Left ventricle myocardium superior (tissue), 1 donor: ENCODE data around the gene ZBTB20. TPM values are rescaled to one million over a fixed set of nuclear protein-coding genes. Genes with fewer than 3 reads are reported as not detected.

ENCODE experiments used
- ATAC-seq: fragments of 200-7000 bp; cut with Tn5 transposase; one replicate; pipeline ENCODE4 v1.9.1; 2020; ENCODE audit warnings: mild to moderate bottlenecking, moderate library complexity
- DNase-seq: peaks from one replicate; pipeline ENCODE4 v3.0.0-alpha.2; 2020
- intact Hi-C: fragments of 100-400 bp; cut with micrococcal nuclease; formaldehyde crosslinking; loops from one replicate; pipeline ENCODE4 v1.11.0; 2022
- total RNA-seq: library from RNA; stranded (reverse); fragmentation: NEBNext Ultra II Directional; extraction: Animal tissue kit (Norgen Biotek cat#: 25700); gene quantifications from one replicate; pipeline ENCODE4 v1.2.1, GENCODE V29; 2021
- donor health status: DM: no; HTN: yes; CAD: no; lungs with severe emphysema.

Gene ZBTB20
- total RNA-seq, 1 donor from 2014 or later = 57.5 TPM

DNA sequence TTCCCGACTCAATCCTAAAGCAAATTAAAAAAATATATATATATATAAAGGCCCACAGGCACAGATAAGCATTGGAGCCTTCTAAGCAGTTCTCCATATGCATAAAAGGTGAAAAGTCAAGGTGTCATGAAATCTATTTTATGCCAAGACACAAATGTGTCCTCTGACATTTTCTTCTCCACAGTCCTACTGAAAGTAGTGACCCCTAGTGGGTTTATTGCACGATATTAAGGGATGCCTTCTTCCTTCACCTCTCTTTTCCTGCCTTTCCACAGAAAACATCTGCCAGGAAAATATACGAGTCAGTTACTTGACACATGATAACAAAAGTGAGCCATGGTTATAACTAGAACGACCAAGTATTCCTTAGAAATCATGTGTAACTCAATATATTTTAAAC lies 550.1 kb downstream of the ZBTB20 start:
- intact Hi-C loops = no loop called here
- peak; percentile 27 for ATAC-seq

DNA sequence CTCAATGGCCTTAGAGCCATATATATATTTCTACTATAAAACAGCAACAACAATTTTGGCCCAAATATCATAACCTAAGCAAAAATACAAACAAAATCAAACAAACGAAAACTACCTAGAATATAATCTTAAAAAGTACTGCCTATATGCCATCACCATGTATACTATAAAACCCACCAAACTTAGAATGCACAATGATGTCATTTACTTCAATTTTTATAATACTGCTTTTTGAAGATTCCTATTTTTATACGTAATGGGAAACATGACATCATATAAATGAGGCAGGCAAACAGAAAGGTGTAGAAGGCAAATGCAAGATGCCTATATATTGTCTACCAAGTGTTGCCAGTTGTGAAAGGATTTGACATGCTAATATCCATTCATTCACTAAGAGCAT lies 550.9 kb downstream of the ZBTB20 start:
- intact Hi-C loops = no loop called here
- ATAC-seq = no peak
- DNase-seq = no peak

More for the DNA sequence above, 550.1 kb downstream of the ZBTB20 start:
- DNase-seq = no peak

DNA sequence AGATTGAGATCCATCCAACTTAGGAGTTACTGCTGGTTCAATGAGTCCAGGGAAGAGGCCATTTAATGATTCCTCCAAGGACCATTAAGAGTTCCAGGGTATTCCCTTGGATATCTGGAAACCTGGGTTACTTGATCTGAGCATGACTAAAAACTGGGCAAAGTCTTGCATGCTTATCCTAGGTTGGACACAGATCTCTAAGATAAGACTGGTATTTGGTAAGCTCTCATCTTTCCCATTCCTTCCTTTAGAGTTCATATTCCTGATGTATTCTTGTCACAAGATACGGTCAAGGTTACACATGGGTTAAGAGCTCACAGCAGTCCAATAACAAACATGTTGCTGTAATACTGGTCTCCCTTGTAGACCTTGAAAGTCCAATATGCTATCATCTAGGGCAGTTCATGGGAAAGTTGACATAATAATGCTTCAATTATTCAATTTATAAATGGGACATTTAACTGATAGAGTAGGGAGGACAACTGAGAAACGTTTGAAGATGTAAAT lies 551.5 kb downstream of the ZBTB20 start:
- intact Hi-C loops = no loop called here
- DNase-seq (no peak), ATAC-seq (peak; percentile 37)

DNA sequence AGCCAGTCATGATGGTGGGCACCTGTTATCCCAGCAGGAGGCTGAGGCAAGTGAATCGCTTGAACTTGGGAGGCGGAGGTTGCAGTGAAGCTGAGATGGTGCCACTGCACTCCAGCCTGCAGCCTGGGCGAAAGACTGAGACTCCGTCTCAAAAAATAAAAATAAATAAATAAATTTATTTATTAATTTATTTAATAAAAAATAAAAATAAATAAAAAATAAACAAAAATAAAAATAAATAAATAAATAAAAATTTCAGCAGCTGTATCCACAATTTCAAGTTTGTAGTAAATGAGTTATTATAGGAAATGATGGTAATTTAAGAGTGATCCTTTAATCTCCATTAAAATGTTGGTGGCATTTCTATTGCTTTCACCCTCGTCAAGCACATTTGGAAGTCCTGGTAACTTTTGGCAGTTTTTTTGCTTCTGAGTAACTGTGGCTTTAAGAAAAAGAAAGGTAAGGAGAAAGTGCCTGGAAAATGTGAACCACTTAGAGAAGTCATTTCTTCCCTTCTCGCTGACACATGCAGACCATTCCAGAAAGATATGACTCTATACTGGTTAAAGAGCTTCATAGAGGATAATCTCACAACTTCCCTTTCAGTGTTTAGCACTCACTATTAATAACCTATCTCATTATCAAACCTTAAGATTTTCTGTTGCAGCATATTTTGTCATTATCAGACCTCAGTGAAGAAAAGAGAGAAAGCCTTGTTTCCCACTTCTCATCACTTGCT lies 556.6 kb downstream of the ZBTB20 start:
- DNase-seq = no peak
- intact Hi-C loops = no loop called here
- ATAC-seq = no peak

DNA sequence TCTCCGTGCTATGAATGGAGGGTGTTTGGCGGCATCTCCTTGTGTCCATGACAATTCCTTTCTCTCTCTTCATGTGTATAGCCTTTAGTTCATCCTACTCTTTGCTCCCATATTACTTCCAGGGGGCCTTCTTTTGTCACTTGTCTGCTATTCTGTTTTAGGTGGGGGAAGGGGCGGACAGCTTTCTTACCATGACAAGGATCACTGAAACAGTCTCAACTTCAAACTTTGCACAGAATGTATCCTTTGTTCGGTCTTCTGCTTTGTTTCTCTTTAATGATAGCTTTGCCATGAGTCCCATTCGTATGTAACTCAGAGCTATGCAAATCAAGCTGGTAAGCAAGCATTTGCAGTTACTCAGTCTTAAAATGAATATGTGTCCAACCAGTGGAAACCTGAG lies 559.1 kb downstream of the ZBTB20 start:
- intact Hi-C loops = no loop called here
- DNase-seq (no peak), ATAC-seq (no peak)

DNA sequence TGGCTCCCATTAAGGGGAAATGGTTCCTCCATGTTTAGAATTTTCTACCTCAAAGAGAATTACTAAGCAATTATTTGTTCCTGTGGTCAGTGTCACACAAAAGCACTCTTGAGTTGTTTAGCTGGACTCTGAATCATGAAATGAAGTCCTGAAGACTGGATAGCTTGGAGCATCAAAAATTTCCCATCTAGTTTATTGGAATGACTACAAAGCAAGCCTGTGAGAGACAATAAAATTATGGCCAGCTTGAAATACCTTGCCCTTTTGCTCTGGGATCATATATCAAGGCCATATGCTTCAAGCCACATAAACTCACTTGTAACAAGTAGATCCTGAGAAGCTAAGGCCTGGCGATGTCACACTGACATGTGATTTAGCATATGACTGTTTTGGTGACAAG lies 561.0 kb downstream of the ZBTB20 start:
- intact Hi-C loops = no loop called here
- ATAC-seq = no peak
- DNase-seq = no peak

DNA sequence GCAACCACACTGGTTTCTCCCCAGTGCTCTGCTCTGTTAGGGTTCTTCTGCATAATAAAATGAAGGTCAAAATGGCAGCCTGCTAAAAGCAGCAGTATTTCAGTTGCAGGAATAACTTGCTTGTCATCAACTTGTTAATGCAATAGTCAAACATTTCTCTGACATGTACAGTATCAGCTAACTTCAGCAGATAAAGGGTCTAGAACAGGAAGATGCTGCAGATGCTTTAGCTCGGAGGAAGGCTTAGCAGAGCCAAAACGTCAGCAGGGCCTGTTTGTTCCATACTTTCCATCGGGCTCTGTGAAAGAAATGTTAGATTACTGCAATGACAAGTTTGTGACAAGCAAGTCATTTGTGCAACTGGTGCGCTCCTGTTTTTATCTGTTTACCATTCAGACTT lies 561.4 kb downstream of the ZBTB20 start:
- DNase-seq (no peak), ATAC-seq (peak; percentile 79)
- intact Hi-C loops = no loop called here

DNA sequence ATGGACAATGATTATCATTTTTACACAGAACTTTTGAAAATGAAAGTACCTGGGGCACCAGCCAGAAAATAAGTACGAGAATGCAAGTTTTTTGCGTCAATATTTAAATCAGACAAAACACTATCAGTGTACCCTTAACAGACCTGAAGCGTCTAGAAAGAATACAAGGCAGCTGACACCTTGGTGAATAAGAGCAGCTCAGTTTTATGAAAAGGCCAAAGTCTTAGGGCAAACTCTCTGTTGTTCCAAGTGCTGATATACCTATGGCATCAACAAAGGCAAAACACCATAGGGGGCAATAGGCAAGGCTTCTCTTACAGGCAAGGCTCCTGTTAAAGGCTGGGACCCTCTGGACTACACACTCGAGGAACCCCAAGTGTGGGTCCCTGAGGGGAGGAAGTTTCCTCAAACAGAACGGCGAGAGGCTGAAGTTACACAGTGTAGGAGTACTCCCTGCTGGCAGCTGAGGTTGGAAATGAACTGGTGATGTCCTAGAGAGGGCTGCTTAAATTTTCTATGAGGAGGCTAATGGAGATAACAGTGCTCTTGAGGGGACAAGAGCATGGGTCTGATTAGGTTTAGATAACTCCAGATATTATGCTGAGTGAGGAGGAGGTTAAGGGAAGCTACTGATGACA lies 562.2 kb downstream of the ZBTB20 start:
- ATAC-seq = peak; percentile 71
- intact Hi-C loops = no loop called here
- DNase-seq = no peak

DNA sequence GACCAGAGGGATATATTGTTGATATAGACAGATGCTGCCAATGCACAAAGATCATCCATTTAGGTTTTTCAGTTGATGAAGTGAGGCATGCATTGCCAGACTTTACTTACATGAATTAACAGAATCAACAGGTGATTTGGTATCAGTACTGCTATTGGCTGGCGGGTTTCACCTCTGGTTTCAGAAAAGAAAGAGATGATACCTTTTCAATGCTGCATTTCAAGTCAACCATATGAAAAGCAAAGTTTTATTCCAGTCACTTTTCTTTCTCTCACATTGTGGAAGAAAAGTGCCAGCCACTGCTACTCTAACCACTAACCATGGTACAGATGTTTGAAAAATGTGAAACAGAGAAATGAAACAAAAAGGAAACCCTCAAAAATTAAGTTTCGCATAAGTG lies 564.2 kb downstream of the ZBTB20 start:
- intact Hi-C loops = no loop called here
- ATAC-seq (no peak), DNase-seq (no peak)

DNA sequence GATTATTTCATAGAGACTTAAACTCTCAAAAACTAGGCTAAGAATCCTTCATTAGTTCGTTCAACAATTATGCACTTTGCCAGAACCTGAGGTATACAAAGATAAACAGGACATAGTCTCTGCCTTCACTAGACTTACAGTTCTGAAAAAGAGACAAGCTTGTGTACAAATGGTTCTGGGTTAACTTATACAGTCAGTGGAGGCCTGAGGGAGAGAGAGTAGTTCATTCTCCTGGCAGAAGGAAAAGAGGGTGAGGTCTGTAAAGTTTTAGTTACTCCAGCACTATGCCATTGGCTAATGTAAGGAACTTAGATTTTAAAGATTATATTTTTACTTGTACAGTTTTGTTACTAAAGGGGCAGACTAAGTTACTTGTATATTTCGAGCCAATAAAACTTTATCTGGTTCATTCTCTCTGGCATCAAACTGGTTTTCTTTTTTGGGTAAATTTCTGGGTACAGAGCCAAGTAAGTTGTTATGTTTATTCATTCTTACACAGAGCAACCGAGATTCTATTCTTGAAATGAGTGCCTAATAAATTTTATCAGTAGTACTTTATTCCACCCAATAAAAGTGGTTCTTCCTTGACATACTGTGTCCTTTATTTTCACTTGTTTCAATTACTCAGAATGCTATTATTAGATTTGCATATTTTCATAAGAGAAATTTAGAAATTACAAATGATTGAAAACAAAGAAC lies 574.6 kb downstream of the ZBTB20 start:
- intact Hi-C loops = no loop called here
- peak; percentile 69 for ATAC-seq
- no peak for DNase-seq

DNA sequence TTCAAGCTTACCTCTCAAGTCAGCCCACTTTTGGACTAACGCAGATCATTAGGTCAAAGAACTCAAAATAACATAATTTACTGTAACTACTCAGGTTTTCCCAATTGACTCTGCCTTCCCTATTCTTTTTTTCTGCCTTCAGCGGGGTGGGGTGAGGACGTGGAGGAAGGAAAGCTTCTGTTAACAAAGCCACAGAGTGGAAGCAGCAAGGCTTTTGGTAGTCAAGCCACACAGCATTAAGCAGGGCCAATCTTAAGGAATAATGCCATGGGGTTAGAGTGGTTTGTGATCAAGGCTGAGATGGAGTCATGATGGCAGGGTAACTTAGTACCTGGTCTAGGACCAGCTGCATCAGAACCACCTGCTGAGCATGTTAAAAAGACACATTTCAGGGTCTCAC lies 575.7 kb downstream of the ZBTB20 start:
- DNase-seq = no peak
- peak; percentile 13 for ATAC-seq
- intact Hi-C loops = no loop called here

DNA sequence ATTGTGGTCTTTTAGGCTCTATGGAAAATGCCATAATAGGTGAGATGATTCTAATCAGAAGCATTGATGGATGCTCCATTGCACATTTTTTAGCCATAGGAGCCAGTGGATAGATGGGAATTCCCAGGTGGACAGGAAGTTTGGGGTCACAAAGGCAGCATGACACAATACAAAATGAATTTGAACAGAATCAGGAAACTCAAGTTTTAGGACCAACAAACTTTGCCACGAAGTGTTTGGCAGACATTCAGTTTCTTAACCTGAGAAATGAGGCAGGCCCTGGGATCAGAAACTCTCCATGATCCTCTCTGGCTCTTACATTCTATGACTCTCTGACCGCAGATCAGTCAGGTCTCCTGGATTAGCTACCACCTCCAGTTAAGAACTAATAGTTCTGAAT lies 577.9 kb downstream of the ZBTB20 start:
- DNase-seq = no peak
- ATAC-seq = no peak
- intact Hi-C loops = no loop called here

DNA sequence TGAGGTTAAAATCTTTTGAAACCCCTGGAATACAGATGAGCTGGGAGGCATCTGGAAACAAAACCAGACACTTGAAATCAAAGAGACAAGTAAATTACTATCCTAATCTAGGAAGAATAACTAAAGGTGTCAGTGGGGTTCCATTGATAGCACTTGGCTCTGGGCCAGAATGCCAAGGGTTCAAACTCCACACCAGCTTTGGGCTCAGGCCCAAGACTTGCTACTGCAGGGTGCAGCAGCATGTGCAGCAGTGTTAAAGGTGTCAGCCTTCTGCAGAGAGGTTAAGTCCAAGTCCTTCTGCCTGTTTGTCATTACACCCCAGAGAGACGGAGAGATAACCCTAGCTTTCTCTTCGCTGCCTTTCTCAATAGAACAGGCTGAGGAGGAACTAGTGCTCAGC lies 579.3 kb downstream of the ZBTB20 start:
- ATAC-seq (peak; percentile 18), DNase-seq (no peak)
- intact Hi-C loops = no loop called here

DNA sequence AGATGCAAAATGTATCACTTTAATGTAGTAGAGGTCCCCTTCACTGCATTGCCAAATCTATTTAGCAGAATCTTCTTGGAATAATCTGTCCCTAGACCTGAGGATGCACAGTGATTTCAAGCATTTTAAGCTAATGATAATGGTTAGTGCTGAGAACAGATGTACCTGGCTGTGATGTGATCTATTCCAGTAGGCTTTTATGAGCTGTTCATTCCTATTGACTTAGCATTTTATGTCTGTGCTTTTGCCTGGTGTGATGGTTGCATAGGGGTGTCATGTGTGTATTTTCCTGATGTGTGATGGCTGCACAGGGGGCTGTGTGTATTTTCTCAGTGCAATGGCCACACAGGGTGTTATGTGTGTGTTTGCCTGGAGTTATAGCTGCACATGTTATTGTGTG lies 580.3 kb downstream of the ZBTB20 start:
- ATAC-seq (no peak), DNase-seq (no peak)
- intact Hi-C loops = no loop called here

DNA sequence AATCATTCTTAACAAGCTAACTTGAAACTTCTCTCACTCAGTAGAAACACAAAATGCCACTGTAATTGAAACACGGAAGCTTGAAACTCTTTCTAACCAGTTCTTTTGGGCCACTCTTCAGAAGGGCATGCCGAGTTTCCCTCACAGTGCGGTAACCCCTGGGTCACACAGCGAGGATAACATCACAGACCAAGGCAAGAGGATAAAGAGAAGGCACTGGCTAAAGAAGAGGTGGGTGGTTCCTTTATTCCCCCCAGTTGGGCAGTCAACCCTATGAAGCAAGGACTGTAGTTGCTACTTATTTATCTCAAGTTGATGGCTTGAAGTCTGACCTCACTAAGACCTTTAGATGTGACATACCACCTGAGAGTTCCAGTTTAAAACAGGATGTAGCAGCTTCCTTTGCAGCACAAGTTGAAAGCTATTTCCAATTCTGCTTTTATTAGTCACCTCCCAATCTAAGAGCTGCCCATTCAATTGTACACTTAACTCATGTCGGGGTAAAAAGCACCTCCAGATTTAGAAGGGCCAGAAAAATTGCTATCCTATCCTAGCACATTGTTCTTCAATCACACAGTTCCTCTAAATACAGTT lies 580.8 kb downstream of the ZBTB20 start:
- no peak for DNase-seq
- intact Hi-C loops = no loop called here
- ATAC-seq = peak; percentile 12

DNA sequence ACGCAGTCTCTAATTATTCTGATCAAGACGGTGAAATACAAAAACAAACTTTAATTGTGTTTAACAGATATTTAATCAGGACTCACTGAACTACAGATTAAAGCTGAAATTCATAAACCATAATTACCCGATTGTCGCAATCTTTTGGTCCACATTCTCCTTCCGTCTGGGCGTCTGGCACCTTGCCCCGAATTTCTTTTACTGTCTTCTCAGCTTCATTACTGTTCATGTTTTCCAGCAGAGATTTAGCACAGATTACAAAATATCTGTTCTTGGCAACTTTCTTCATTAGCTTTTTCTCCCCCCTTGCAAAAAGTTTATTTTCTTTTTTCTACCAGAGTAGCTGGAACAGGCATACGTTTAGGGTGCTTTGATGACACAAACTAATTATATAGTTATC lies 581.9 kb downstream of the ZBTB20 start:
- intact Hi-C loops = no loop called here
- ATAC-seq (peak; percentile 41), DNase-seq (peak; percentile 66)

DNA sequence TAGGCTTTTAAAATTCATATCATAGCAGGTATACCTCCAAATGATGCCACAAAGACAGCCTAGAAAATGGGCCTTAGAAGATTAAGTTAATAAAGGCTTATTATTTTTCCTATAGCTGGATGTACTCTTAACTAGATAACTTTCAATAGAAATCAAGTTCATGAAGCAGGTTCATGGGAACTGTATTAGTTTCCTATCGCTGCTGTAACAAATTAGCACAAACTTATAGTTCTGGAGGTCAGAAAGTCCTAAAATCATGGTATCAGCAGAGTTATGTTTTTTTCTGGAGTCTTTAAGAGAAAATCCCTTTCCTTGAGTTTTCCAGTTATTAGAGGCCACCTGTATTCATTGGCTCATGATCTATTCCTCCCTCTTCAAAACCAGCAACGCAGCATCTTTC lies 583.4 kb downstream of the ZBTB20 start:
- DNase-seq (no peak), ATAC-seq (no peak)
- intact Hi-C loops = no loop called here

DNA sequence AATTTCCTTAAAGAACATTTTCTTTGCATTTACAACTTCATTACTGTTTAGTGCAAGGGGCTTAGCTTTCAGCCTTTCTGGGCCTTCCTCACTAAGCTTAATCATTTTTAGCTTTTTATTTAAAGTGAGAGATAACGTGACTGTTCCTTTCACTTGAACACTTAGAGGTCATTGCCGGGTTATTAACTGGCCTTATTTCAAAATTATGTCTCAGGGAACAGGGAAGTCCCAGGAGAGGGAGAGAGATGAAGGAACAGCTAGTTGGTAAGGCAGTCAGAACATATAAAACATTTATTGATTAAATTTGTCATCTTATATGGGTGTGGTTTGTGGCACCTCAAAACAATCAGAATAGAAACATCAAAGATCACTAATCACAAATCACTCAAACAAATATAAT lies 584.5 kb downstream of the ZBTB20 start:
- peak; percentile 44 for ATAC-seq
- no peak for DNase-seq
- intact Hi-C loops = no loop called here

DNA sequence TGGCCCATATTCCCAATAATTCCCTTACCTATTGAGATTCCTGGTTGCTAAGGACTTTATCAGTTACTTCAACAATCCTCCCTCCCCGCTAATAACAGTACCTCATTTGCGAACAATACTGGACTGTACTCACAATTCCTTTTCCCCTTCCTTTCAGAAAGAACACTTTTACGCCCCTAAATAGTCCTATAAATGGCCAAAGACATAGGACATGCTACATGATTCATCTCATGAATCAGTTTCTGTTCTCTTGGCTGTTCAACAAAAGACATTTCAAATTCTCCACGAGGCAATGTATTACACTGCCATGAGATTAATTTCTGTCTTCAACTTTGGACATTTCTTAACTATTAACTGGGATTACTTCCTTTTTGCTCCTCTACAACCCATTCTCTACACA lies 588.8 kb downstream of the ZBTB20 start:
- ATAC-seq (peak; percentile 27), DNase-seq (no peak)
- intact Hi-C loops = no loop called here

DNA sequence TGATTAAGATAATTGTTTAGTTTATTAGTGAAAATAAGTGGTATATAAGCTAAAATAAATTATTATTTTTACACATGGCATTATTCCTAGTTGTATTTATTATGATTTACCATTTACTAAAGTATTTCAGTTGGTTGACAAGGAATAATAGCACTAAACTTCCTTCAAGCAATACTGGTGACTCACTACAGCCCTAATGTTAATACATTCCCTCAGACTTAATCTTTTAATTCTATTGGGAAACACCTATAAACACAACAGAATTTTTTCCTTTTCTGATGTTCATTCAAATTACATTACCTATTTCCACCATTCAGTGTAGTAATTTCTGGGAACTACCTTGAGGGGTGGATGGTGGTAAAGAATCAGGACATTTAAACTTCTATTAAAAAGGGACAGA lies 589.3 kb downstream of the ZBTB20 start:
- DNase-seq (no peak), ATAC-seq (no peak)
- intact Hi-C loops = no loop called here
